Choroid plexus epithelial cell (primary cell): ENCODE results near the gene MAML1.

Experiments
- DNase-seq: peaks from one replicate; pipeline ENCODE4 v3.0.0-alpha.2; 2010; ENCODE audit warnings: low read depth
- H3K4me3 ChIP-seq: 2 replicates; pipeline ENCODE4 v1.5.1; 2011; ENCODE audit warnings: low read depth, mild to moderate bottlenecking, control low read depth, low read length, moderate library complexity
- TF ChIP-seq, protein P1 (sequence below): conservative IDR thresholded peaks from 2 replicates; pipeline ENCODE4 v1.5.1; 2011; ENCODE audit warnings: low read depth, mild to moderate bottlenecking, control low read depth, inconsistent platforms, low read length, moderate library complexity

The MAML1 gene

DNA sequence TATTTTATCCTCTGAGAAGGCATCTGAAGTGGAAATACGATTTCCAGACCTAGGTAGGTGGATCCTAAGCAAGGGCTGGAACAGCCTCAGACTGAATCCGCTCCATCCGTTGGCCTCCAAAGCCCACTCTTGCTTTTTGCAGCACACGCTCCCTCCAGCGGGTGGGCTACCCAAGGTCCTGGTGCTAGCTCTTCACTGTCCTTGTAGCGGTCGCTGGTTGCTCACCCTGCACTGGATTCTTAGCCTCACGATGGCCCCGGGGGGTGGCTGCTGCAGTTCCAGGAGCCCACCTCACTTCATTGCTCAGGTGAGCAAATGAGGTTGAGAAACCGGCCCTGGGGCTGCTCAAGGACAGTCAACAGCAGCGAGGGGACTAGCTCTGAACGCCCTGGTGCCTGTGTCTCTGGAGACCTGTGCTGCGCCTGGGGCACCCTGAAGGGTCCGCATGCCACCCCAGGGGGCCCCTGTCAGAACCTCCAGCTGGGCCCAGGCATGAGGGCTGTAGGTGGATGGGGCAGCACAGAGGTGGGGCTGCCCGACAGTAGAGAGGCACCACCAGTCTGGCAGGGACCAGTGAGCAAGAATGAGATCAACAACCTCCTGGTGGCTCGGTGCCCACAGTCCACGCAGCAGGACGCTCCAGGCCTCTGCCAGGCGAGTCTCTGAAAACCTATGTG, 69.7 kb downstream of the MAML1 start:
- TF ChIP-seq, protein P1, sequence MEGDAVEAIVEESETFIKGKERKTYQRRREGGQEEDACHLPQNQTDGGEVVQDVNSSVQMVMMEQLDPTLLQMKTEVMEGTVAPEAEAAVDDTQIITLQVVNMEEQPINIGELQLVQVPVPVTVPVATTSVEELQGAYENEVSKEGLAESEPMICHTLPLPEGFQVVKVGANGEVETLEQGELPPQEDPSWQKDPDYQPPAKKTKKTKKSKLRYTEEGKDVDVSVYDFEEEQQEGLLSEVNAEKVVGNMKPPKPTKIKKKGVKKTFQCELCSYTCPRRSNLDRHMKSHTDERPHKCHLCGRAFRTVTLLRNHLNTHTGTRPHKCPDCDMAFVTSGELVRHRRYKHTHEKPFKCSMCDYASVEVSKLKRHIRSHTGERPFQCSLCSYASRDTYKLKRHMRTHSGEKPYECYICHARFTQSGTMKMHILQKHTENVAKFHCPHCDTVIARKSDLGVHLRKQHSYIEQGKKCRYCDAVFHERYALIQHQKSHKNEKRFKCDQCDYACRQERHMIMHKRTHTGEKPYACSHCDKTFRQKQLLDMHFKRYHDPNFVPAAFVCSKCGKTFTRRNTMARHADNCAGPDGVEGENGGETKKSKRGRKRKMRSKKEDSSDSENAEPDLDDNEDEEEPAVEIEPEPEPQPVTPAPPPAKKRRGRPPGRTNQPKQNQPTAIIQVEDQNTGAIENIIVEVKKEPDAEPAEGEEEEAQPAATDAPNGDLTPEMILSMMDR, result no peak
- DNase-seq, result no peak
- no peak overlapping the region for H3K4me3 ChIP-seq

DNA sequence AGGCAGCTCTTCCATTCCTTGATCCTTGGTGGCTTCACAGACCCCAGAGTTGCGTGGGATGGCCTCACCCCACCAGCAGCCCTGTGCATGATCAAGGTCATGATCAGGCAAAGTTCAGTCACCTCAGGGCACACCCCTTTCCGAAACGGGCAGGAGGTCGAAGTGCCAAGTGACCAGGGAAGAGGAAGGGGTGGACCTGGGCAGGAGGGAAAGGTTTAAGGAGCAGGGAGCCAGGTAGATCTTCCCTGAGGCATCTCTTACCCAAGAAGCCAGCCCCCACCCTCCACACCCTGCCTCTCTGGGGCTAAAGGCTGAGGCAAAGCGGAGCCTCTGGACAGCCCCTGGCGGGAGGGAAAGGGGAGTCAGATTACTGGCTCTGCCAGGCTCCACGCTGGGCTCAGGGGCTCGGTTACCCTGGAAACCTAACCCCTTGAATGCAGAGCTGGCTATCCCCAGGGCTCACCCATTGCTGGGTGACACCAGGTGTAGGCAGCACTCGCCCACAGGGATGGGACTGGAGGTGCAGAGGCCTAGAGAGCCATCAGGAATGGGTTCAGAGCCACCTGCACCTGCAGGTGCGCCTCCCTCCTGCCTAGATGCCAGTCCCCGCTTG, 70.4 kb downstream of the MAML1 start:
- DNase-seq, result no peak
- no peak overlapping the region for H3K4me3 ChIP-seq
- TF ChIP-seq, protein P1, result no peak

DNA sequence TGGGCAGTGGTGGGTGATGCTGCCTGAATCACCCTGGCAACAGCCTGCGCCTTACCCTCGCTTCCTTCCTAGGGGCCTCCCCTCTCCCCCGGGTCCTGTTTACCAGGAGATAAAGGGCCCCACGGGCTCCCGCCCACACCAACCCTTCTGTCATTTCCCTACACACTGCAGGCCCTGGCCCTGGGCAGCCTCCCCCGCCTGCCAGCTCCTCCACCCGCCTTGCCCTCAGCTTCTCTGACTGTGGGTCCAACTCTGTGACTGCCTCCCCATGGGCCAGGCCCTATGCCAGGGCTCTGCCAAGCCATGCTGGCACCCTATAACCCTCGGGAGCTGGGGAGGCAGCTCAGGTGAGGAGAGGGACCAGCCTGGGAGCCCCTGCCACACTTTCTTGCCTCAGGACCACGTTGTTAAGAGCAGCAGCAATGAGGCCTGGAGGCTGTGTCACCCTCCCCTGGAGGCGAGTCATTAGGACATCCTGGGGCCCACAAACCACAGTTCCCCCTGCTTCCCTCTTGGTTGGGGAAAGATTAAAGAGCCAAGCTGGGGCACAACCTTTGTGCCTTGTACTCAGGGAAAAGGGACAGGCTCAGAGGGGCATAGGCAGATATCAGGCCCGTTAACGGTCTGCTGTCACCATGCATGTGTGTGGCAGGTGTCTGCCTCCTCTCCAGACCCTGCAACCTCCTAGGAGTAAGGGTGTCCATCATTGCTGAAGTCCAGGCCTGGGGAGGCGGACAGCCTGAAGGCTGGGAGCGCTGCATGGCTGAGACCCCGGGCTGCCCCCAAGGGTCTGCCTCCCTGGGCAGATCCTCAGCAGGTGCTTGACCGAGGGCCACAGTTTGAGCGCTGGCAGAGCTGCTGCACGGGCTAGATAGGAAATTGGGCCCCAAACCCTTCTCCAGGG, 71.3 kb downstream of the MAML1 start:
- no peak for DNase-seq

DNA sequence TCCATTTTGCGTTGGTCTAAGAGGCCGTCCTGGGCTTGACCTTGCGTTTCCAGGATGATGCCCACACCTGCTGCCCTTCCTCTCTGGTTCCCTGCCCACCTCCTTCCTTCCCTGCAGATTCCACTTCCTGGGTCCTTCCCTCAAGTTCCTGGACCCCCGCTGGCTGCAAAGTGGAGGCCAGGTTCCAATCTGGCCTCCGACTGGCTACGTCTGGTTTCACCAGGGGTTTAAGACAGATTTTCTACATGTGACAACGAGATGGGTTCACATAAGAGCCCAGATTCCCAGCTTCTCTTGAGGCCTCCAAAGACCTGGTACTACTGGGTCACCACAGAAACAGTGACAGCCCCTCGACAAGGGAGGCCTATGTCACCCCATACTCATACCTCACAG, 71.9 kb downstream of the MAML1 start:
- DNase-seq, result no peak

More for the DNA sequence above, 71.3 kb downstream of the MAML1 start:
- H3K4me3 ChIP-seq, result no peak overlapping the region
- TF ChIP-seq, protein P1, result no peak

DNA sequence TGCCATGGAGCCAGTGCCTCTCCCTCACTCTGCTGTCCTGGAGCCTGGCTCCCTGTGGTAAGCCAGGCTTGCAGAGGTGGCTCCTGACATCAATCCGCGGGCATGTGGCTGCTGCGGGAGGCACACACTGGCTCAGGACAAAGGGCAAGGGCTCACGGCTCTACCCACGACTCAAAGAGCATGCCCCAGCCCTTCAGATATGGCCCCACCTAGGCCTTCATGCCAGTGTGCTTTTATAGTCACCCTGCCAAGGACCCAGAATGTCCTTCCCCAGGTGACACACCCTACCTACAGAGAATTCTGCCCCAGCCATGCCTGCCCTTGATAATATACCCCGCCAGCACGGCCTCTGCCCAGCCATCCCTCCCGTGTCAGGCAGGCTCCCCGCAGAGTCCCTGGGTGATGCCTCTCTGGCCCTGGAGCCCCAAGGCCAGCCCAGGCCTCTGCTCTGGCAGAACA, 72.5 kb downstream of the MAML1 start:
- TF ChIP-seq, protein P1, result no peak
- DNase-seq, result no peak
- peak overlapping the region; percentile 84 for H3K4me3 ChIP-seq

More for the DNA sequence above, 71.9 kb downstream of the MAML1 start:
- peak overlapping the region; percentile 84 for H3K4me3 ChIP-seq
- TF ChIP-seq, protein P1, result no peak

DNA sequence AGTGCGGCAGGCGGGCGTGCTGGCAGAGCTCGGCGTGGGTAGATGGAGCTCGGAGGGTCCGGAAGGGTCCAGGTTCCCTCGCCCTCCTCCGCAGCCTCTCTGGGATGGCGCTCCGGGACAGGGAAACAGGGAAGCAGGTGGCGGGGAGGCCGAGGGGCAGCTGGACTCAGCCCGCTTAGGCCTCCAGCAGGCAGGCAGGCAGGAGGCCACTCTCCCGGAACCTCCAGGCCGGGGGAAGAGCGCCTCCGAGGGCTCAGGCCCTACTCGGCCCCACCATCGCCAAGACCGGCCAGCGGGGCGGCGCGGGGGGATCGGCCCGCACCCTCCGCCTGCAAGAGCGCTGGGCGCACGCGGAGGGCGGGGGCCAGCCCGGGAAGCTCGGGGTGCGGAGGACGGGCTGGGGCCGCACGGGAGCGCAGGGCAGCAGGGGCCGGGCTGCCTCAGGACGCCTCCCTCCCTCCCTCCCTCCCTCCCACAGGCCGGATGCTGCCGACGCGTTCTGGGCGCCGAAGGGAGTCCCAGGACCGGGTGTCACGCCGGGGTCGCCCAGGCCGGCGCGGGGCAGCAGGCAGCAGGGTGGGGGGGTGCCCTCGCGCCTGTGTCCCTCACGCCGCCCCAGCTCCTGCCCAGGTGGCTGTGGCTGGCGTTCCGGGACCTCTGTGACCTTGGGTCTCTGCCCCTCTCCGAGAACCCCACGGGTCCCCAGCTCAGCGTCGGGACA, 73.1 kb downstream of the MAML1 start:
- TF ChIP-seq, protein P1, result no peak

More for the DNA sequence above, 73.1 kb downstream of the MAML1 start:
- DNase-seq, result peak; percentile 35
- H3K4me3 ChIP-seq, result peak overlapping the region; percentile 84
